B cell (primary cell): ENCODE results near the gene NPR3.

ENCODE experiments used
- CTCF ChIP-seq: fragments of 200-600 bp; IDR thresholded peaks from one replicate; pipeline ENCODE4 v1.8.0; 2022; ENCODE audit warnings: antibody characterized with exemption, mild to moderate bottlenecking
- EZH2 ChIP-seq: IDR thresholded peaks from 2 replicates; pipeline ENCODE4 v1.6.1; 2012; ENCODE audit warnings: borderline replicate concordance, low read depth, mild to moderate bottlenecking, moderate library complexity, low read length; ENCODE audit not compliant: insufficient read depth, poor library complexity, severe bottlenecking

GRCh38 chr5:32769711-32770110, 58.6 kb downstream of the NPR3 start:
- TF ChIP-seq EZH2 (no peak), CTCF (no peak)
